HepG2 (cell line): ENCODE data around the gene WIZ. TPM values are rescaled to one million over a fixed set of nuclear protein-coding genes. Genes with fewer than 3 reads are reported as not detected.

ENCODE experiments used
- ADNP ChIP-seq: sonication (generic); formaldehyde crosslinking; IDR thresholded peaks from 2 replicates; pipeline ENCODE4 v1.4.0; 2020; ENCODE audit warnings: missing genetic modification reagents
- ARHGAP35 ChIP-seq: sonication (generic); formaldehyde crosslinking; IDR thresholded peaks from 2 replicates; pipeline ENCODE4 v1.9.0; 2022; ENCODE audit warnings: mild to moderate bottlenecking, inconsistent platforms, moderate library complexity, missing genetic modification reagents, borderline replicate concordance
- ELF3 ChIP-seq: IDR thresholded peaks from 2 replicates; pipeline ENCODE4 v1.6.1; 2016; ENCODE audit warnings: missing genetic modification reagents, missing compliant biosample characterization
- GMEB2 ChIP-seq: IDR thresholded peaks from 2 replicates; pipeline ENCODE4 v1.6.1; 2016; ENCODE audit warnings: missing biosample characterization, missing genetic modification reagents, low read depth
- HNF1A ChIP-seq, 2 experiments: sonication (generic) in 1 of 2; formaldehyde crosslinking in 1 of 2; IDR thresholded peaks; 2 replicates each; pipeline versions ENCODE4 v1.4.0 to v1.6.1; 2016 to 2020; ENCODE audit warnings: borderline replicate concordance in 1 of 2, low read depth in 1 of 2, mild to moderate bottlenecking in 1 of 2, missing genetic modification reagents in 1 of 2
- NFKBIZ ChIP-seq: IDR thresholded peaks from 2 replicates; pipeline ENCODE4 v1.6.1; 2018; ENCODE audit warnings: missing genetic modification reagents, missing compliant biosample characterization
- PCBP1 ChIP-seq: fragments of 200-400 bp; formaldehyde crosslinking; IDR thresholded peaks from 2 replicates; pipeline ENCODE4 v1.6.1; 2017; ENCODE audit warnings: mild to moderate bottlenecking, low read depth, low read length, borderline replicate concordance
- SRY ChIP-seq: sonication (generic); formaldehyde crosslinking; IDR thresholded peaks from 2 replicates; pipeline ENCODE4 v1.8.0; 2022; ENCODE audit warnings: mild to moderate bottlenecking, missing genetic modification reagents
- TCF7 ChIP-seq: sonication (generic); IDR thresholded peaks from 2 replicates; pipeline ENCODE4 v1.6.1; 2016; ENCODE audit warnings: antibody characterized with exemption, low read depth
- ZNF552 ChIP-seq: sonication (generic); formaldehyde crosslinking; IDR thresholded peaks from 2 replicates; pipeline ENCODE4 v1.9.0; 2022; ENCODE audit warnings: missing genetic modification reagents, mild to moderate bottlenecking, borderline replicate concordance
- ZNF709 ChIP-seq: sonication (generic); formaldehyde crosslinking; IDR thresholded peaks from 2 replicates; pipeline ENCODE4 v1.5.0; 2020; ENCODE audit warnings: mild to moderate bottlenecking, missing genetic modification reagents
- ZNF83 ChIP-seq: sonication (generic); formaldehyde crosslinking; IDR thresholded peaks from 2 replicates; pipeline ENCODE4 v1.4.0; 2020; ENCODE audit warnings: missing genetic modification reagents, mild to moderate bottlenecking, borderline replicate concordance
- polyA plus RNA-seq, 8 experiments: library from polyadenylated mRNA; depleted of rRNA in 3 of 8; stranded (reverse) in 7 of 8; unstranded in 1 of 8; fragments of >200 nt; fragmentation: Illumina TruSeq in 4 of 8; extraction: Trizol in 4 of 8; gene quantifications; 2 replicates each; pipeline versions ENCODE4 v1.2.1 to v1.2.3, GENCODE V29; 2011 to 2016; ENCODE audit warnings: low read depth in 4 of 8, missing spikeins in 1 of 8, mixed read lengths in 1 of 8; ENCODE audit not compliant: insufficient read depth in 1 of 8
- total RNA-seq, 5 experiments: library from RNA; depleted of rRNA; stranded (reverse); fragments of >200 nt; fragmentation: Illumina TruSeq; extraction: Trizol; gene quantifications; 2 replicates each; pipeline ENCODE4 v1.2.3, GENCODE V29; 2016; ENCODE audit warnings: low read depth in 1 of 5
- TF ChIP-seq, protein P1 (sequence below), 2 experiments: sonication (generic) in 1 of 2; formaldehyde crosslinking in 1 of 2; IDR thresholded peaks; 2 replicates each; pipeline versions ENCODE4 v1.6.1 to v1.9.0; 2014 to 2022; ENCODE audit warnings: antibody characterized with exemption in 1 of 2, borderline replicate concordance in 1 of 2, inconsistent platforms in 1 of 2, low read depth in 1 of 2, missing genetic modification reagents in 1 of 2
- TF ChIP-seq, protein P2 (sequence below): sonication (generic); formaldehyde crosslinking; IDR thresholded peaks from 2 replicates; pipeline ENCODE4 v1.4.0; 2020; ENCODE audit warnings: missing genetic modification reagents

The WIZ gene
- total and polyA plus RNA-seq, 2 of the 13 experiments (the other 11 are each of a cell fraction or from before 2014, with no cell fraction given) = 4.7 to 4.8 TPM

- TF ChIP-seq, protein P1, sequence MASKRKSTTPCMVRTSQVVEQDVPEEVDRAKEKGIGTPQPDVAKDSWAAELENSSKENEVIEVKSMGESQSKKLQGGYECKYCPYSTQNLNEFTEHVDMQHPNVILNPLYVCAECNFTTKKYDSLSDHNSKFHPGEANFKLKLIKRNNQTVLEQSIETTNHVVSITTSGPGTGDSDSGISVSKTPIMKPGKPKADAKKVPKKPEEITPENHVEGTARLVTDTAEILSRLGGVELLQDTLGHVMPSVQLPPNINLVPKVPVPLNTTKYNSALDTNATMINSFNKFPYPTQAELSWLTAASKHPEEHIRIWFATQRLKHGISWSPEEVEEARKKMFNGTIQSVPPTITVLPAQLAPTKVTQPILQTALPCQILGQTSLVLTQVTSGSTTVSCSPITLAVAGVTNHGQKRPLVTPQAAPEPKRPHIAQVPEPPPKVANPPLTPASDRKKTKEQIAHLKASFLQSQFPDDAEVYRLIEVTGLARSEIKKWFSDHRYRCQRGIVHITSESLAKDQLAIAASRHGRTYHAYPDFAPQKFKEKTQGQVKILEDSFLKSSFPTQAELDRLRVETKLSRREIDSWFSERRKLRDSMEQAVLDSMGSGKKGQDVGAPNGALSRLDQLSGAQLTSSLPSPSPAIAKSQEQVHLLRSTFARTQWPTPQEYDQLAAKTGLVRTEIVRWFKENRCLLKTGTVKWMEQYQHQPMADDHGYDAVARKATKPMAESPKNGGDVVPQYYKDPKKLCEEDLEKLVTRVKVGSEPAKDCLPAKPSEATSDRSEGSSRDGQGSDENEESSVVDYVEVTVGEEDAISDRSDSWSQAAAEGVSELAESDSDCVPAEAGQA (IDR thresholded peaks at IDR 0.05; ENCODE audit: low read depth) = no peak
- TF ChIP-seq, protein P1 (CRISPR knock-in tag; IDR thresholded peaks at IDR 0.05; ENCODE audit: borderline replicate concordance) = no peak
- no peak for TF ChIP-seq ARHGAP35 (CRISPR knock-in tag)
- TF ChIP-seq ZNF83 = no peak
- TF ChIP-seq ZNF709 = peak; percentile 61; the same call in 1 of the 2 replicates
- 0 out of 2 replicates have a peak, but pooled peaks have one; percentile 18 for TF ChIP-seq SRY (CRISPR knock-in tag)
- no peak for TF ChIP-seq GMEB2
- no peak for TF ChIP-seq ADNP
- TF ChIP-seq PCBP1 = no peak
- TF ChIP-seq, protein P2, sequence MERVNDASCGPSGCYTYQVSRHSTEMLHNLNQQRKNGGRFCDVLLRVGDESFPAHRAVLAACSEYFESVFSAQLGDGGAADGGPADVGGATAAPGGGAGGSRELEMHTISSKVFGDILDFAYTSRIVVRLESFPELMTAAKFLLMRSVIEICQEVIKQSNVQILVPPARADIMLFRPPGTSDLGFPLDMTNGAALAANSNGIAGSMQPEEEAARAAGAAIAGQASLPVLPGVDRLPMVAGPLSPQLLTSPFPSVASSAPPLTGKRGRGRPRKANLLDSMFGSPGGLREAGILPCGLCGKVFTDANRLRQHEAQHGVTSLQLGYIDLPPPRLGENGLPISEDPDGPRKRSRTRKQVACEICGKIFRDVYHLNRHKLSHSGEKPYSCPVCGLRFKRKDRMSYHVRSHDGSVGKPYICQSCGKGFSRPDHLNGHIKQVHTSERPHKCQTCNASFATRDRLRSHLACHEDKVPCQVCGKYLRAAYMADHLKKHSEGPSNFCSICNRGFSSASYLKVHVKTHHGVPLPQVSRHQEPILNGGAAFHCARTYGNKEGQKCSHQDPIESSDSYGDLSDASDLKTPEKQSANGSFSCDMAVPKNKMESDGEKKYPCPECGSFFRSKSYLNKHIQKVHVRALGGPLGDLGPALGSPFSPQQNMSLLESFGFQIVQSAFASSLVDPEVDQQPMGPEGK (CRISPR knock-in tag) = peak; percentile 79
- TF ChIP-seq ZNF552 (CRISPR knock-in tag) = no peak
- TF ChIP-seq HNF1A (IDR thresholded peaks at IDR 0.05; ENCODE audit: low read depth) = no peak
- peak; percentile 25; the same call in 1 of the 2 replicates for TF ChIP-seq HNF1A (CRISPR knock-in tag; IDR thresholded peaks at IDR 0.05; ENCODE audit: borderline replicate concordance)
- no peak for TF ChIP-seq ELF3
- no peak for TF ChIP-seq NFKBIZ (CRISPR knock-in tag)
- TF ChIP-seq TCF7 = no peak
These were observed 69.6 kb downstream of the WIZ start (continued) for GRCh38 chr19:15379999-15380647.
